Measurements from ENCODE around the gene RNF220.
"Not testable (repeated sequence)": the region's sequence is repeated elsewhere in the genome, so short reads cannot be mapped to it uniquely, and the experiment has no call there.

Gene RNF220

GRCh38 chr1:44654621-44655187, 249.6 kb downstream of the RNF220 start:
- DNase-seq (ENCODE audit: low spot score) = no peak

GRCh38 chr1:44655609-44656008, 250.6 kb downstream of the RNF220 start:
- DNase-seq (ENCODE audit: low spot score) = peak; percentile 37

GRCh38 chr1:44659566-44659965, 254.5 kb downstream of the RNF220 start:
- no peak for DNase-seq (ENCODE audit: low spot score)

- DNase-seq (ENCODE audit: low spot score) = no peak
Measured at GRCh38 chr1:44660176-44660575, 255.1 kb downstream of the RNF220 start.

GRCh38 chr1:44661781-44662682, 257.0 kb downstream of the RNF220 start:
- DNase-seq (ENCODE audit: low spot score) = no peak

GRCh38 chr1:44662683-44663030, 257.6 kb downstream of the RNF220 start:
- DNase-seq (ENCODE audit: low spot score) = no peak

- no peak for DNase-seq (ENCODE audit: low spot score)
Measured at GRCh38 chr1:44663417-44663816, 258.4 kb downstream of the RNF220 start.

- DNase-seq (ENCODE audit: low spot score) = no peak
Measured at GRCh38 chr1:44664730-44665370, 259.8 kb downstream of the RNF220 start.

GRCh38 chr1:44666719-44667118, 261.7 kb downstream of the RNF220 start:
- DNase-seq (ENCODE audit: low spot score) = not testable (repeated sequence)

- no peak for DNase-seq (ENCODE audit: low spot score)
Measured at GRCh38 chr1:44670751-44671640, 265.9 kb downstream of the RNF220 start.

- no peak for DNase-seq (ENCODE audit: low spot score)
Measured at GRCh38 chr1:44672254-44672955, 267.4 kb downstream of the RNF220 start.

- DNase-seq (ENCODE audit: low spot score) = no peak
Measured at GRCh38 chr1:44672961-44673674, 268.1 kb downstream of the RNF220 start.

- DNase-seq (ENCODE audit: low spot score) = no peak
Measured at GRCh38 chr1:44673675-44674112, 268.6 kb downstream of the RNF220 start.

- peak; percentile 99 for DNase-seq (ENCODE audit: low spot score)
Measured at GRCh38 chr1:44674113-44675000, 269.3 kb downstream of the RNF220 start, which contains the start of the genes ARMH1 and TMEM53. Gene ARMH1 (plus strand): TSS chr1:44674714. CDS start chr1:44689698, 14,984 bp downstream. Gene TMEM53 (minus strand): TSS chr1:44674481. CDS start chr1:44674391, 90 bp downstream.

- DNase-seq (ENCODE audit: low spot score) = no peak
Measured at GRCh38 chr1:44675186-44675585, 270.1 kb downstream of the RNF220 start.

GRCh38 chr1:44676484-44677200, 271.6 kb downstream of the RNF220 start:
- DNase-seq (ENCODE audit: low spot score) = no peak

GRCh38 chr1:44677201-44677766, 272.2 kb downstream of the RNF220 start:
- peak; percentile 72 for DNase-seq (ENCODE audit: low spot score)

- no peak for DNase-seq (ENCODE audit: low spot score)
Measured at GRCh38 chr1:44678120-44678519, 273.1 kb downstream of the RNF220 start.
